ENCODE data around the gene CFHR1. TPM values are rescaled to one million over a fixed set of nuclear protein-coding genes. Genes with fewer than 3 reads are reported as not detected.

CFHR1 gene
- total RNA-seq, 1 experiment from 2014 or later, result not detected

- Histone ChIP-seq H3K36me3 (ENCODE audit: insufficient read depth, low read length) (no peaks in the 10 kb centered on the region), H3K27ac (ENCODE audit: low read length) (no peak overlapping the region), H3K27me3 (ENCODE audit: low read length) (no peaks in the 10 kb centered on the region), H3K9me2 (replicated peaks; ENCODE audit: insufficient read depth, low read length) (no peaks in the 10 kb centered on the region), H3K4me1 (ENCODE audit: low read length) (0 out of 2 replicates have a peak, but pooled peaks cover 3% of the 10 kb centered on the region), H2AFZ (ENCODE audit: low read length) (no peak overlapping the region), H3K79me2 (ENCODE audit: low read length) (no peaks in the 10 kb centered on the region), H4K20me1 (ENCODE audit: insufficient read depth, low read depth, low read length) (no peaks in the 10 kb centered on the region), H3K4me2 (ENCODE audit: low read depth, low read length, poor library complexity, severe bottlenecking) (no peak overlapping the region), H3K9ac (ENCODE audit: low read length) (no peak overlapping the region), H3K4me3 (ENCODE audit: low read length) (no peak overlapping the region), H3K9me3 (ENCODE audit: low read length) (no peaks in the 10 kb centered on the region)
- DNase-seq, result no peak
Observed at GRCh38 chr1:196858811-196859210, 39.3 kb downstream of the CFHR1 start.

- H3K9me2 ChIP-seq (replicated peaks; ENCODE audit: insufficient read depth, low read length), result no peaks in the 10 kb centered on the region
- H3K36me3 ChIP-seq (ENCODE audit: insufficient read depth, low read length), result no peaks in the 10 kb centered on the region
- no peaks in the 10 kb centered on the region for H4K20me1 ChIP-seq (ENCODE audit: insufficient read depth, low read depth, low read length)
- H3K27ac ChIP-seq (ENCODE audit: low read length), result no peak overlapping the region
- H3K79me2 ChIP-seq (ENCODE audit: low read length), result no peaks in the 10 kb centered on the region
- H3K4me3 ChIP-seq (ENCODE audit: low read length), result no peak overlapping the region
- H3K9ac ChIP-seq (ENCODE audit: low read length), result no peak overlapping the region
- 0 out of 2 replicates have a peak, but pooled peaks cover 3% of the 10 kb centered on the region for H3K4me1 ChIP-seq (ENCODE audit: low read length)
- no peak overlapping the region for H2AFZ ChIP-seq (ENCODE audit: low read length)
- no peak for DNase-seq
- no peaks in the 10 kb centered on the region for H3K9me3 ChIP-seq (ENCODE audit: low read length)
- no peak overlapping the region for H3K4me2 ChIP-seq (ENCODE audit: low read depth, low read length, poor library complexity, severe bottlenecking)
- H3K27me3 ChIP-seq (ENCODE audit: low read length), result no peaks in the 10 kb centered on the region
Observed at GRCh38 chr1:196860323-196860884, 40.9 kb downstream of the CFHR1 start.

DNA sequence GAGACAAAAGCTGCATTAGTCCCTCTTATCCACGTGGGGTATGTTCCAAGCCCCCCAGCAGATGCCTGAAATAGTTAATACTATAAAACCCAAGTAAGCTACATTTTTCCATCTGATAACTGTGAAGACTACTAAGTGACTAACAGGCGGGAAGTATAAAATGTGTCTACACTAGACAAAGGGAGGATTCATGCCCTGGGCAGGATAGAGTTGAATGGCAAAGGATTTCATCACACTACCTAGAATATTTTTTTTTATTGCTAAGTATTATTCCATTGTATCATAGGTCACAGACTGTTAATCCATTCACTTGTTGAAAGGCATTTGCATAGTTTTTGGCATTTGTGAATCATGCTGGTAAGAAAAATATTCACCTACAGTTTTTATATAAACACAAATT lies 41.9 kb downstream of the CFHR1 start:
- Histone ChIP-seq H3K9ac (ENCODE audit: low read length) (no peak overlapping the region), H3K9me2 (replicated peaks; ENCODE audit: insufficient read depth, low read length) (no peaks in the 10 kb centered on the region), H3K79me2 (ENCODE audit: low read length) (no peaks in the 10 kb centered on the region), H3K36me3 (ENCODE audit: insufficient read depth, low read length) (no peaks in the 10 kb centered on the region), H3K4me2 (ENCODE audit: low read depth, low read length, poor library complexity, severe bottlenecking) (no peak overlapping the region), H3K27me3 (ENCODE audit: low read length) (no peaks in the 10 kb centered on the region), H3K27ac (ENCODE audit: low read length) (no peak overlapping the region), H2AFZ (ENCODE audit: low read length) (no peak overlapping the region), H3K9me3 (ENCODE audit: low read length) (no peaks in the 10 kb centered on the region), H3K4me3 (ENCODE audit: low read length) (no peak overlapping the region), H3K4me1 (ENCODE audit: low read length) (0 out of 2 replicates have a peak, but pooled peaks cover 3% of the 10 kb centered on the region), H4K20me1 (ENCODE audit: insufficient read depth, low read depth, low read length) (no peaks in the 10 kb centered on the region)
- no peak for DNase-seq

GRCh38 chr1:196866974-196867373 lies 47.4 kb downstream of the CFHR1 start:
- no peak for DNase-seq
- Histone ChIP-seq H3K4me2 (ENCODE audit: low read depth, low read length, poor library complexity, severe bottlenecking) (no peak overlapping the region), H3K36me3 (ENCODE audit: insufficient read depth, low read length) (no peaks in the 10 kb centered on the region), H4K20me1 (ENCODE audit: insufficient read depth, low read depth, low read length) (no peaks in the 10 kb centered on the region), H3K9ac (ENCODE audit: low read length) (no peak overlapping the region), H3K9me2 (replicated peaks; ENCODE audit: insufficient read depth, low read length) (no peaks in the 10 kb centered on the region), H3K4me3 (ENCODE audit: low read length) (no peak overlapping the region), H3K9me3 (ENCODE audit: low read length) (no peaks in the 10 kb centered on the region), H3K79me2 (ENCODE audit: low read length) (no peaks in the 10 kb centered on the region), H3K27ac (ENCODE audit: low read length) (no peak overlapping the region), H3K4me1 (ENCODE audit: low read length) (no peaks in the 10 kb centered on the region), H2AFZ (ENCODE audit: low read length) (no peak overlapping the region), H3K27me3 (ENCODE audit: low read length) (no peaks in the 10 kb centered on the region)

- Histone ChIP-seq H3K9me2 (replicated peaks; ENCODE audit: insufficient read depth, low read length) (no peaks in the 10 kb centered on the region; the same call in 1 of the 2 replicates), H3K9ac (ENCODE audit: low read length) (no peak overlapping the region), H3K79me2 (ENCODE audit: low read length) (no peaks in the 10 kb centered on the region), H3K4me2 (ENCODE audit: low read depth, low read length, poor library complexity, severe bottlenecking) (no peak overlapping the region), H3K4me3 (ENCODE audit: low read length) (no peak overlapping the region), H3K4me1 (ENCODE audit: low read length) (no peaks in the 10 kb centered on the region), H3K9me3 (ENCODE audit: low read length) (no peaks in the 10 kb centered on the region), H4K20me1 (ENCODE audit: insufficient read depth, low read depth, low read length) (no peaks in the 10 kb centered on the region), H3K27me3 (ENCODE audit: low read length) (no peaks in the 10 kb centered on the region), H2AFZ (ENCODE audit: low read length) (no peak overlapping the region), H3K27ac (ENCODE audit: low read length) (no peak overlapping the region), H3K36me3 (ENCODE audit: insufficient read depth, low read length) (no peaks in the 10 kb centered on the region)
- no peak for DNase-seq
Observed at GRCh38 chr1:196873385-196873784, 53.9 kb downstream of the CFHR1 start.

- H3K79me2 ChIP-seq (ENCODE audit: low read length), result no peaks in the 10 kb centered on the region
- H3K27ac ChIP-seq (ENCODE audit: low read length), result no peak overlapping the region
- no peaks in the 10 kb centered on the region for H4K20me1 ChIP-seq (ENCODE audit: insufficient read depth, low read depth, low read length)
- no peaks in the 10 kb centered on the region for H3K27me3 ChIP-seq (ENCODE audit: low read length)
- no peak for DNase-seq
- no peaks in the 10 kb centered on the region for H3K4me1 ChIP-seq (ENCODE audit: low read length)
- H3K9ac ChIP-seq (ENCODE audit: low read length), result no peak overlapping the region
- no peaks in the 10 kb centered on the region for H3K9me3 ChIP-seq (ENCODE audit: low read length)
- no peak overlapping the region for H2AFZ ChIP-seq (ENCODE audit: low read length)
- no peaks in the 10 kb centered on the region; the same call in 1 of the 2 replicates for H3K9me2 ChIP-seq (replicated peaks; ENCODE audit: insufficient read depth, low read length)
- no peak overlapping the region for H3K4me3 ChIP-seq (ENCODE audit: low read length)
- H3K4me2 ChIP-seq (ENCODE audit: low read depth, low read length, poor library complexity, severe bottlenecking), result no peak overlapping the region
- no peaks in the 10 kb centered on the region for H3K36me3 ChIP-seq (ENCODE audit: insufficient read depth, low read length)
Observed at GRCh38 chr1:196875935-196876334, 56.4 kb downstream of the CFHR1 start.

DNA sequence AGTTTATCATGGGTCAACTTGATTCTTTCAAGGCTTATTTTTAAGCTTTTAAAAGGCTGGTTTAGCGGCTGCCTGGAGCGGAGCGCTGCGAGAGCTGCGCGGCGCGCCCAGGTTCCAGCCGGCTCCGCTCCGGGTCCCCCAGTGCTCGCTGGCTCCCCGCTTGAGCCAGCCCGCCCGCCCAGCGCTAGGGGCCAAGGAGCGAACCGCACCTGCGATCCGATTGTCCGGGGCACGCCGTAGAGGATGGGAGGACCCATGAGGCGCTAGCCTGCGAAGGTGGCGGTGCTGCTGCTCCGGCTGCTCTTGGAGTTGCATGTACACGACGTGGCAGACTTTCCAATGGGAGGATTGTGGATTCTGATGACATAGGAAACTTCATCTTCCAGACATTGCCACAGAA lies 58.4 kb downstream of the CFHR1 start:
- H3K4me2 ChIP-seq (ENCODE audit: low read depth, low read length, poor library complexity, severe bottlenecking), result no peak overlapping the region

More for the DNA sequence above, 58.4 kb downstream of the CFHR1 start:
- Histone ChIP-seq H3K9ac (ENCODE audit: low read length) (no peak overlapping the region), H3K79me2 (ENCODE audit: low read length) (no peaks in the 10 kb centered on the region), H2AFZ (ENCODE audit: low read length) (no peak overlapping the region), H3K27ac (ENCODE audit: low read length) (no peak overlapping the region), H3K27me3 (ENCODE audit: low read length) (no peaks in the 10 kb centered on the region), H3K4me3 (ENCODE audit: low read length) (no peak overlapping the region), H3K36me3 (ENCODE audit: insufficient read depth, low read length) (no peaks in the 10 kb centered on the region), H3K4me1 (ENCODE audit: low read length) (no peaks in the 10 kb centered on the region), H3K9me2 (replicated peaks; ENCODE audit: insufficient read depth, low read length) (no peaks in the 10 kb centered on the region; the same call in 1 of the 2 replicates), H3K9me3 (ENCODE audit: low read length) (no peaks in the 10 kb centered on the region), H4K20me1 (ENCODE audit: insufficient read depth, low read depth, low read length) (no peaks in the 10 kb centered on the region)
- no peak for DNase-seq
